HG02763 (cell line): Measurements from ENCODE around the gene VKORC1.
"Not testable (repeated sequence)": the region's sequence is repeated elsewhere in the genome, so short reads cannot be mapped to it uniquely, and the experiment has no call there.

ENCODE experiments used
- ATAC-seq: cut with Tn5 transposase; IDR thresholded peaks from one replicate; pipeline ENCODE4 v1.9.1; 2021; ENCODE audit warnings: mild to moderate bottlenecking, moderate library complexity; ENCODE audit not compliant: unreplicated experiment

Gene VKORC1

DNA sequence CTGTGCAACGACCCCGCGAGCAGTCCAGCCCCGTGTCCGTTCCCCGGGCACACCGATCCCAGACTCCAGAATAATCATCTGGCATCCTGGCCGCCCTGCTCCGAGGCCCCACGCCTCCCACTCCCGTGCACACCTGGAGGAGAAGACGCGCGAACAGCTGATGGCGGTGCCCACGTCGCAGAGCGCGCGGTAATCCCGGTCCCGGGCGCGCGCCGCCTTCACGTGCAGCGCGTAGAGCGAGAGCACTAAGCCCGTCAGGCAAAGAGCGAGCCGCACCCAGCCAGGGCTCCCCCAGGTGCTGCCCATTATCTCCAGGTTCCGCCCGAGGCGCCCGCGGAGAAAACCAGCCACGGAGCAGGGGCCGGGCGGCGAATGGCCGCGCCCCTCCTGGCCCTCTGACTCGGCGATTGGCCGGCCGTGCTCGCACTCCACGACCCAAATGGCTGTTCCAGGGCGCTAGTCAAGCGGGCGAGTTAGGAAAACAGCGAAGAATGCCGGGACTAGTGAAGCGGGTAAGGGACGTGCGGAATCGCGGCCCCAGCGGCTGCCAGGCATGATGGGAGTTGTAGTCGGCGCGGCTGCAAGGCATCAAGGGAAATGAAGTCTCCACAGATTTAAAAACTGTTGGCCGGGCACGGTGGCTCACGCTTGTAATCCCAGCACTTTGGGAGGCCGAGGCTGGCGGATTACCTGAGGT, at the start of gene VKORC1:
Gene VKORC1, minus strand, starts transcription at position 374 of the 697 bp plus-strand sequence. Its CDS starts 68 bp downstream, at position 306.
- peak; percentile 85 for ATAC-seq

DNA sequence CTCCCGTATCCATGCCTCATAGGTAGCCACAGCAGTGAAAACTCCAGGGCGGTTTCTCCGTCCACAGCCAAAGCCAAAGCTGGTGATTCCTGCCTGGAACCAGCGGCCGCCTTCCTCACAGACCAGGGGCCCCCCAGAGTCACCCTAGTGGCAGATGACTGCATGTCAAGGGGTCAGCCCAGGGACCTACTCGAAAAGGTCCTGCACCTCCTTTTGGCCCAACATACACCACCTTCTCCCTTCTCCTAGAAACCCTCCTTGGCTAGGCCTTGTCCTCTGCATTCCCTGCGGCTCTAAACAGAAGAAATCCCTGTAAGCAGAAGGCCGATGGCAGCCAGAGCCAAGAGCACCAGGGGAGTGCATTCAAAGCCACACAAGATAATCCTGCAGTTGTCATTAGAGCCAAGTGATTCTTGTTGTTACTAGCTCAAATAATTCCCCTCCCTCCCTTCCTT, 49.1 kb upstream of the VKORC1 start:
- ATAC-seq: no peak

DNA sequence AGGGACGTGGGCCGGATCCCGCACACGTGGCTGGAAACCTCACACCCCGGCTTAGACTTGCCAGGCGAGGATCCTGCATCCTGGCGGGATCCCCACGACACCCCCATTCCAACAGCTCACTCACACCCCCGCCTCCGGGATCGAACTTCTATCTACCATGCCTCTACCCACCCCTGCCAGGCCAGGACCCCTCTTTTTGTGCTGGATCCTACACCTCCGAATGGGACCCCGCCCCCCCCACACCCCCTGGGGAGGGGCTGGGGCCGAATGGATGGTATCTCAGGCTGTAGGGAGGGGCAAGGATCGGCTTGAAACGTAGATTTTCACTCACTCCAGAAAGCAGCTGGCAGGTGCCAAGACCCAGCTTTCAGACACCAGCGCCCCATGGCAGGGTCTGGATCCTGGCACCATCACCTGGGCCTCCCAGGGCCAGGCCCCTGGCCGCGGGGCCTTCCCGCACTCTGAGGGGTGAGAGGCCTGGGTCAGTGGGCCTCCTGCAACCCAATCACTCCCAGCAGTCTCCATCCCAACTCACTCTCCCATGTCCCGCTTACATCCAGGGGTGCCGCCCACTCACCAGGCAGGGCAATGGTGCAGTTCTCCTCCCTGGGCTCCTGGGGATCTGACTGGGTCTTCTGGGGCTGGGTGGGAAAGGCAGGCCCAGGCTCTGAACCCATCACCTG, 48.6 kb upstream of the VKORC1 start:
- no peak for ATAC-seq

- ATAC-seq: peak; percentile 90
These were observed 47.8 kb upstream of the VKORC1 start for GRCh38 chr16:31142109-31143010.

DNA sequence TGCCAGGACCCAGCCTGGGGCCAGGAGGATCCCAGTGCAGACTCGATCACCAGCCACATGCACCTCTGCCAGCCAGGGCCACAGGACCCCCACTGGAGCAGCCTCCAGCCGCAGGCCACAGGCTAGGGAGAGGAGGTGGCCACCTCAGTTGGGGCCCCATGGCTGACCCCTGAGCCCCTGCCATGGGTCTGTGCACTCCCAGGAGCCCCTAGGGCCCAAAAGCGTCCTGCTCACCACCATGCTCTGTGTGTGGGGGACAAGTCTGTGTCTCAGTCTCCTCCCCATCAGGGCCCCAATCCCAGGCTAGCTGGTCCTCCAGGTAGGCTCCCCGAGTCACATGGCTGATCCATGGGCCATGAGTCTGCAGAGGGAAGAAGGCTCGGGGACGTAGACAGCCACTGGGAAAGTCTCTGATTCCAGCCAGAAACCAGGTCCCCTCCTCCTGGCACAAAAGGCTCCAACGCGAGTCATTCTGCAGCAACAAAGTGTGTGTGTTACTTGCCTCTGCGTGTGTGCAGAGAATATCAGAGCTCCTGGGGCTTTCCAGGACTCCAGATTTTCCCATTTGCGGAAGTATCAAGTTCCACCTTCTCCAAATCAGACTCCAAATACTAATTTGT, 47.0 kb upstream of the VKORC1 start:
- no peak for ATAC-seq

- ATAC-seq: not testable (repeated sequence)
These were observed 46.5 kb upstream of the VKORC1 start for GRCh38 chr16:31141071-31141469.

GRCh38 chr16:31138621-31139578, 44.3 kb upstream of the VKORC1 start:
- ATAC-seq: no peak

DNA sequence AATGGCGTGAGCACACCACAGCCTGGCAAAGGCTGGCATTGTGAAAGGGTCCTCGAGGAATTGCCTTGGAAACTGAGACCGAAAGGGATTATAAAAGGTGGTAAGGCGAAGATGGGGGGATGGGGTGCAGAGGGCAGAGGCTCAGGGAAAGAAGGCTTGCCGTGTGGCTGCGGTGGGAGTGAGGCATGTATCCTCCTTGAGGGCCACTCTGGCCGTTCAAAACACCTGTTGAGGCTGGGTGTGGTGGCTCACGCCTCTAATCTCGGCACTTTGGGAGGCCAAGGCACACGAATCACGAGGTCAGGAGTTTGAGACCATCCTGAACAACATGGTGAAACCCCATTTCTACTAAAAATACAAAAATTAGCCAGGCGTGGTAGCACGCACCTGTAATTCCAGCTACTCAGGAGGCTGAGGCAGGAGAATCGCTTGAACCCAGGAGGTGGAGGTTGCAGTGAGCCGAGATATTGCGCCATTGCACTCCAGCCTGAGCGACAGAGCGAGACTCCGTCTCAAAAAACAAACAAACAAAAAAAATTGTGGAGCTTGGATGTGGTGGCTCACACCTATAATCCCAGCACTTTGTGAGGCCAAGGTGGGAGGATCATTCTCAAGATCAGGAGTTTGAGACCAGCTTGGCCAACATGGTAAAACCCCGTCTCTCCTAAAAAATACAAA, 42.4 kb upstream of the VKORC1 start:
- ATAC-seq: not testable (repeated sequence)

- ATAC-seq: no peak
These were observed 41.7 kb upstream of the VKORC1 start for GRCh38 chr16:31136287-31136662.

- ATAC-seq: no peak
These were observed 41.1 kb upstream of the VKORC1 start, which contains the start of gene PRSS8 for GRCh38 chr16:31135535-31136286. PRSS8 (minus strand) TSS chr16:31135727; CDS start chr16:31135498, 229 bp downstream.

DNA sequence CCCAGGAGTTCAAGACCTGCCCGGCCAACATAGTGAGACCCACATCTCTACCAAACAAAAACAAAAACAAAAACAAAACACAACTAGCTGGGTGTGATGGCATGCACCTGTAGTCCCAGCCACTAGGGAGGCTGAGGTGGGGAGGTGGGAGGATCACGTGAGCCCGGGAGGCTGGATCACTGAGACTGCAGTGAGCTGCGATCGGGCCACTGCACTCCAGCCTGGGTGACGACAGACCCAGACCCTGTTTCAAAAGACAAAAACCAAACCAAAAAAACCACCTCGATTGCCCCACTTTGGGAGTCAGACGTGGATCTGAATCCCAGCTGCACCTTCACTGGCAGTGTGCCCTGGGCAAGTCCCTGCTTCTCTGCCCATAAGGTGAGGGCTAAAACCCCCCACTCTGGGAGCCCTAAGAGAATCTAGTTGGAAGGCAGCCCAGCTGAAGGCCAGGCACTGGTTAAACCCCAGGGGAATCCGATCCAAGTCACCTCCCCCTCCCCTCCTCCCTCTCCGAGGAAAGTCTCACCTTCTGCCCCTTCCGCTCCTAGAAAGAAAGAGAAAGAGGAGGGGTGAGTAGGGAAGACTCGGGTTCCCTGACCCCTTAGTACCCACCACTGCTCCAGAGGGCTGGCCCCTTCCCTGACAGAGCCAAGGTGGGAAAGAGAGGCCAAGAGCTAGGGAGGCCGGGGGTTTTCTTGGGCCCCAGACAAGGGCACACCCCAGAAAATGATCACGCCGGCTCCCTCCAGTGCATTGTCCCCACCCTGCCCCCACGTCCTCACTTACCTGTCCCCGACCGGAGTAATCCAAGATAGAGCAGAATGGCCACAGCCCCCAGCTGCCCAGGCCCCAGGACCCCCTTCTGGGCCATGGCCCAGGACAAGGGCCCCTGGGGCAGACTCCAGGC, 40.3 kb upstream of the VKORC1 start:
- no peak for ATAC-seq

DNA sequence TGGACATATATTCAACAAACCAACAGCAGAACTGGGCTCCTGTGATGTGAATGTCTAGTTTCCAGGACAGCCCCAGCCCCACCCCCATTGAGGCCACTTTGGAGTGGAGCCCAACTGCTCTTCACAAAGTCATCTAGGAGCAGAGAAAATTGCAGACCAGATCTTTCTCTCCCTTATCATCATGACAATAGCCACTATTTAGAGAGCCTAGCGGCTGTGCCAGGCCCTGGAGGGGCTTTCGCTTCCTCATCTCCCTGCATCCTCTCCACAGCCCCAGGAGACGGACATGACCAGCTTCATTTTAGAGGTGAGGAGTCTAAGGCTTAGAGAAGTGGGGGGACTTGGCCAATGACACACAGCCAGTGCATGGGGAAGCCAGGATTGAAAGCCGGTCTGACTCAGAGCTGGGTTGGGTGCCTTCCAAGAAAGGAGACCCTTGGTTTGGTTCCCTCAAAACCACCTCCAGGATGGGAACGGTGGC, 39.5 kb upstream of the VKORC1 start:
- ATAC-seq: no peak

DNA sequence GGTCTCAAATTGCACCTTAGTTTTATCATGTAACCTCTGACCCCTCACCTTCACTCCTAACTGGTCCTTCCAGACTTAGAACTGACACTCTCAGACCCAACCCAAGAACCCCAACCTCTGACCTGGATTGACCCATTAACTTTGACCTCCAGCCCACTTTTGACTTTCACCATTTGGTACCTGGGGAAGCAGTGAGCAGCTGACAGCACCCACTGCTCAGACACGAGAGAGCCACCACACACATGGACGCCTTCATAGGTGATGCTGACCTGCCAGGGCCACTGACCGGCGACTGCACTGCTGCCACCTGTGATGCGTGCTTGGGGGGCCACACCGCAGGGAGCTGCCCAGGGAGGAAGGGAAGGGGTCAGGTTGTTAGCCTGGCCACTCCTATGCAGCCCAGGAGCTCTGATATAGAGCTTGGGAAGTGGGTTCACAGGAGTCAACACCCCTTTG, 38.5 kb upstream of the VKORC1 start:
- no peak for ATAC-seq

DNA sequence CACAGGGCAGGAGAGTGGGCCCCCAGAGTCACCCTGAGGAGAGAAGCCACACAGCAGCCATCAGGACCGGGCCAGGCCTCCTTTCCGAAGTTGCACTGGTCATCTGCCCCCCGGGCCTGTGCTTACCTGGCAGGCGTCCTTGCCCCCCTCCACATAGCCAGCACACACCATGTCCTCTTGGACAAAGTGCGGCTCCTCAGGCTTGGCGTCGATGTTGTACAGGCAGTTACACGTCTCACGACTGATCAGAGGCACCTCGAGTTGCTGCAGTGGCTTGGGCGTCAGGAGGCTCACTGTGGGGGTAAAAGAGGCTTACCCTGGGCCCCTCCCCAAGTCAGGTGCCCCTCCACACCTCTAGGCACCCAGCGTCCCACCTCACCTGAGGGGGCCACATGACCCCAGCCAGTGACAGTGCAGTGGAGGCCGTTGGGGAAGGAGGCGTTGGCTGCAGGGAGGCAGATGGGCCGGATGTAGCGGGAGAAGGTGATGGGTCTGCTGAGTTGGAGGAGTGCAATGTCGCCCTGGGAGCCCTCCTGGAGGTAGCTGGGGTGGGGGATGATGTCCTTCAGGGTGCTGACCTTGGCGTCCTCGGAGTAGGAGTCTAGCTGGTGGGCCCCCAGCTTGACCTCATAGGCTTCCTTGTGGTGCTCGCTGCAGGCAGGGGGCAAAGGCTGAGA, 37.8 kb upstream of the VKORC1 start:
- no peak for ATAC-seq

- ATAC-seq: no peak
These were observed 37.3 kb upstream of the VKORC1 start for GRCh38 chr16:31131841-31132271.

- no peak for ATAC-seq
These were observed 36.8 kb upstream of the VKORC1 start for GRCh38 chr16:31131416-31131815.

DNA sequence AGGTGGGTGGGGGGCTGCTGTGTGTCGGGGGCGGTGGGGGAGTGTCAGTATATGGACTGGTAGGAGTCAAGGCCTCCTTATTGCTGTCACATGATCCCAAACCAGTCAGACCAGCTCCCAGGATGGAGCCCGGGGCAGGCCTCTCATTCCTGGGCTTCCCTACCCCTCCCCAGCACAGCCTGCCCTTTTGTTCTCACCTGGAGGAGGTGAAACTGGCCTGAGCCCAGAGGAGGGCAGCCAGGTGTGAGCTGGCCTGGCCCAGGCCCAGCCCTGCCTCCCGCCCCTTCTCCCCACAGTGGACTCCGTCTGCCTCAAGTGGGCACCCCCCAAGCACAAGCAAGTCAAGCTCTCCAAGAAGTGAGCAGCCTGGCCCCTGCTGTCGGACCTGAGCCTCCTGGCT, 36.3 kb upstream of the VKORC1 start:
- no peak for ATAC-seq
